Effector CD8-positive, alpha-beta T cell (primary cell): ENCODE measurements around the gene VIL1.

ENCODE experiments used
- DNase-seq: peaks from one replicate; lab custom pipeline; 2025; lab: John Stamatoyannopoulos, UW

Gene VIL1

DNA sequence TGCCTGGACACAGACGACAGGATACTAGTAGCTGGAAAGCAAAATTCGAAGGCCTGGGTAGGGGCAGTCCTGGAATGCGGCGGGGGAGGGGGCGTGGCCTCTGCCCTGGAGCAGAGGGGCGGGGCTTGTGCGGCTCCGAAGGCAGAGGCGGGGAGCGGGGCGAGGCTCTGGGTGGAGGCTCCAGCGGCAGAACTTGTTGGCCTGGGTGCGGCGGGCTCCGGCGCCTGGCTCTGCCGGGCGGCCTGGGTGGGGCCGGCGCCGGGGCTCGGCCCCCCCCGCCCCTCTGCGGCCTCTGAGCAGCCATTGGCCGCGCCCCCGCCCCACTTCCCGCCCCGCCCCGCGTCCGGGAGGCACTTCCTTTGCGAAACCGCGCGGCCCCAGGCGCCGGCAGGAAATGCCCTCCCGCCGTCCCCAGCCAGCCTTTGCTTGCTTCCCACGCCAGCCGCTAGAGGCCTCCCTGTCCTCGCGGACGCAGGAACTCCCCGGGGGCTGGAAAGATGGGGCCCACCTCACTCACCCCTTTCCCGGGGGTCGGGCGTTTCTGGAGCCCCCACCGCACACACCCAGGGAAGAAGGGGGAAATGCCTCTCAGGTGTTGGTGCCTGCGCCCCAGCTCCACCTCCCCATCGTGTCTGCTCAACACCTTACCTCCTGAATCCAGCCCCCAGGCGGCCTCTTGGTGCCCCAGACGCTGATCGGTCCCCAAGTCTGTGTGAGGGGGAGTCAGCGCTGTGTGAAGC is 12.5 kb upstream of the VIL1 start:
- peak; percentile 78 for DNase-seq

GRCh38 chr2:218406949-218407618 is 11.8 kb upstream of the VIL1 start:
- peak; percentile 54 for DNase-seq

DNA sequence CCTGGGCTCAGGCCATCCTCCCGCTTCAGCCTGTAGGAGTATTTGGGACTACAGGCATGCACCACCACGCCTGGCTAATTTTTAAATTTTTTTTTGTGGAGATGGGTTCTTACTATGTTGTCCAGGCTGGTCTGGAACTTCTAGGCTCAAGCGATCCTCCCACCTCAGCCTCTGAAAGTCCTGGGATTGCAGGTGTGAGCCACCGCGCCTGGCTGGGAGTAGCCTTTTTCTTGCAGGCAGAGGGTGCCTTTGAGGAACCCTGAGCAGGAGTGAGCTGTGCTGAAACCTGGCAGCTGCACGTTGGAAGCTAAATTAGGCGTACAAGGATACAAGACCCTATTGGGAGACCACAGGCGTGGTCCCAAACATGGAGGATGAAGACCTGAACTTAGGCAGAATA is 11.2 kb upstream of the VIL1 start:
- DNase-seq = no peak

DNA sequence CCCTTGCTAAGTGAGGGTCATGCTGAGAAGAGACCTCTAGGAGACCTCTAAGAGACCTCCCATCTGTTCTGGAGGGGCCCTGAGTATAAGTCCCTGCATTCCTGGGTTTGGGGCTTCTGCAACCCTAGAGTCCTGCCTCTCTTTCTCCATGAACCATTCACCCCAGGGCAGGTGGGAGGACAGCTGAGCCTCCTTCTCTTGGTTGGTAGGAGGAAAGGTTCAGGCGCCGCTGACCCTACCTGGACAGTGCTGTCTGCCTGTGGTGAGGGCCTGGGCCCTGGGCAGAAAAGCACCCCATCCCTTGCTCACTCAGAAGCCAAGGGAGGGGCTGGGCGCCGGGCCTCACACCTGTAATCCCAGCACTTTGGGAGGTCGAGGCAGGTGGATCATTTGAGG is 604 bp upstream of the VIL1 start:
- DNase-seq = no peak

- DNase-seq = no peak
These were observed 800 bp downstream of the VIL1 start for GRCh38 chr2:218419630-218420216.

DNA sequence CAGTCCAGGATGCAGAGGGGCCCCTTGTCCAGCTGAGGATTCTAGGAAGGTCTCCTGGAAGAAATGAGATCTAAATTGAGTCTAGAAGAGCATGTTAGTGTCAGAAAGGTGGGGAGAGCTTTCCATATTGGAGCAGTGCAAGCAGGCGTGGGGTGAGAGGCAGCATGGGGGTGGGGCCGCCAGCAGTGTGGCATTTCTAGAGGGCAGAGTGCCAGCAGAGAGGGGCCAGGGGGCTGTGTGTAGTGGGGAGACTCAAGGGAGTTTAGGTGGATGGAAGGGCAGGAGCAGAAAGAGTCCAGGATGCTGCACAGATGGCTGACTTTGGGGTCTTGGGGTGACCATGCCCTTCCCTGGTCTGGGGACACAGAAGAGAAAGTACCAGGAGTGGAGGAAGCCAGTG is 2.1 kb downstream of the VIL1 start:
- no peak for DNase-seq

GRCh38 chr2:218422403-218423086 is 3.6 kb downstream of the VIL1 start:
- DNase-seq = no peak

- no peak for DNase-seq
These were observed 4.7 kb downstream of the VIL1 start for GRCh38 chr2:218423584-218423983.

DNA sequence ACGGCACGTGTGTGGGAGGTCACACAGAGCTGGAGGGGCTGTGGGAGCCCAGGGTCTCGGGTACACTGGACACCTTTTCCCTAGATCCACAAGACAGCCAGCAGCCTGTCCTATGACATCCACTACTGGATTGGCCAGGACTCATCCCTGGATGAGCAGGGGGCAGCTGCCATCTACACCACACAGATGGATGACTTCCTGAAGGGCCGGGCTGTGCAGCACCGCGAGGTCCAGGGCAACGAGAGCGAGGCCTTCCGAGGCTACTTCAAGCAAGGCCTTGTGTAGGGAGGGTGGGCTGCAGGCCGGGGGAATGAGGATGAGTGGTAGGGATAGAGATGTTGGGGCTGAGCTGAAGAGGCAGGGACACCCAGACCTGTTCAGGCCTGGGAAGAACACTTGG is 6.6 kb downstream of the VIL1 start:
- no peak for DNase-seq

DNA sequence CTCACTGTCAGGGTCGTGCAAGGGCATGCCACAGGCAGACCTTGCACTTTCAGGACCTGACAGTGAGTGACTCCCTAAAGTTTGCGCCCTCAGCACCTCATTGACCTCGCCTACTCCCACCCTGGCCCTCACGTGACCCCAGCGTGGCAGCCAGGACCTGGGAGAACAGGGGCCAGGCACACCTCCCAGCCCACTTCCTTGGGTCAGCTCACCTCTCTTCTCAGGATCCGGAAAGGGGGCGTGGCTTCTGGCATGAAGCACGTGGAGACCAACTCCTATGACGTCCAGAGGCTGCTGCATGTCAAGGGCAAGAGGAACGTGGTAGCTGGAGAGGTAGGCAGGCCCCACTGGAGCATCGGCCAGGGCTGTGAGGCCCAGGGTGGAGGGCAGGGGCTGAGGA is 8.8 kb downstream of the VIL1 start:
- no peak for DNase-seq

- DNase-seq = no peak
These were observed 10.1 kb downstream of the VIL1 start for GRCh38 chr2:218428846-218429558.

GRCh38 chr2:218429911-218430692 is 11.2 kb downstream of the VIL1 start:
- DNase-seq = no peak

DNA sequence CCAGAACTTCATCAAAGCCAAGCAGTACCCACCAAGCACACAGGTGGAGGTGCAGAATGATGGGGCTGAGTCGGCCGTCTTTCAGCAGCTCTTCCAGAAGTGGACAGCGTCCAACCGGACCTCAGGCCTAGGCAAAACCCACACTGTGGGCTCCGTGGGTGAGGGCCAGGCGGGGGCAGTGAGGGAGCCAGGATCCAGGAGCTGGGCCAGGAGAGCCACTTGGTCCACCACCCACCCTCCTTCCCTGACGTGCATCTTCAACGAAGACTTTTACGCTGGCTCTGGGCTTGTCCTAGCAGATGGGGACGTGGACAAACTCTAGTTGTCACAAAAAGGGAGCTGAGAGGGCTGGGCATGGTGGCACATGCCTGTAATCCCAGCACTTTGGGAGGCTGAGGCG is 11.8 kb downstream of the VIL1 start:
- no peak for DNase-seq

- DNase-seq = no peak
These were observed 13.0 kb downstream of the VIL1 start for GRCh38 chr2:218431878-218432277.

- no peak for DNase-seq
These were observed 13.9 kb downstream of the VIL1 start for GRCh38 chr2:218432676-218433365.

DNA sequence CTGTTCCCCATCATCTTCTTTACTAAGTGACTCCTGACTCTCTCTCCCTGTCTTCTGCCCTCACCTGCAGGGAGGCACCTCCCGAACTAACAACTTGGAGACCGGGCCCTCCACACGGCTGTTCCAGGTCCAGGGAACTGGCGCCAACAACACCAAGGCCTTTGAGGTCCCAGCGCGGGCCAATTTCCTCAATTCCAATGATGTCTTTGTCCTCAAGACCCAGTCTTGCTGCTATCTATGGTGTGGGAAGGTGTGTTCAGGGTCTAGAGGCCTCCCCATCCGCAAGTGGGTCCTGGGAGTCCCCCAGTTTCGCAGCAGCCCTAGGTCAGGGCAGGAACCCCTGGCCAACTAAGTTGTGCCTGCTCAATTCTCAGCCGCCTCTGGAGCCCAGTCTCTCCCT is 15.5 kb downstream of the VIL1 start:
- DNase-seq = no peak

GRCh38 chr2:218435003-218435982 is 16.4 kb downstream of the VIL1 start:
- DNase-seq = no peak

DNA sequence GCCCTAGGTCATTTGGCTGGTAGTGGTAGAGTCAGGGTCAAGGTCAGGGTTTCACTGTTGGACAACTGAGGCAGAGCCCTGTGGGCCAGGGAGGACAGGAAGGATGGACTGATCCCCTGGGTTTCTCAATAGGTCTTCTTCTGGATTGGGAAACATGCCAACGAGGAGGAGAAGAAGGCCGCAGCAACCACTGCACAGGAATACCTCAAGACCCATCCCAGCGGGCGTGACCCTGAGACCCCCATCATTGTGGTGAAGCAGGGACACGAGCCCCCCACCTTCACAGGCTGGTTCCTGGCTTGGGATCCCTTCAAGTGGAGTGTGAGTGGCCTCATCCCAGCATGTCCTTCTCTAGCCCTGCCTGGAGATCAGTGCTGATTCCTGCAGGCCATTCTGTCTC is 18.1 kb downstream of the VIL1 start:
- DNase-seq = no peak

DNA sequence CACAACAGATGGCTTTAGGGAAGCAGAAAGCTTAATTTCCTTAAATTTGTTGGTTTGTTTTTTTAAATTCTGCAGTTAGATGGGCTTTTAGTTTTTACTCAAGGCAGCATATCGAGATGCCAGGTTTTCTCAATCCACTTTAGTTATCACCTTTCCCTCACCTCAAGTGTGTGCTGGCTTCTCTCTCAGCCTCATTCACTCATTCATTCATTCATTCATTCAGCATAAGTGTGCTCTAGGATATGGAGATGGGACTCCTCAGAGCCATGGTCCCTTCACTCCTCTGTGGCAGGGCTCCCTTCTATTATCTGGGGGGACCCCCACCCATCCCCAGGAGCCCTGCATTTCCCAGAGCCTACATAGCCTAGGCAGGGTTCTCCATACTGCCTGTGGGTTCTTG is 19.0 kb downstream of the VIL1 start:
- no peak for DNase-seq

DNA sequence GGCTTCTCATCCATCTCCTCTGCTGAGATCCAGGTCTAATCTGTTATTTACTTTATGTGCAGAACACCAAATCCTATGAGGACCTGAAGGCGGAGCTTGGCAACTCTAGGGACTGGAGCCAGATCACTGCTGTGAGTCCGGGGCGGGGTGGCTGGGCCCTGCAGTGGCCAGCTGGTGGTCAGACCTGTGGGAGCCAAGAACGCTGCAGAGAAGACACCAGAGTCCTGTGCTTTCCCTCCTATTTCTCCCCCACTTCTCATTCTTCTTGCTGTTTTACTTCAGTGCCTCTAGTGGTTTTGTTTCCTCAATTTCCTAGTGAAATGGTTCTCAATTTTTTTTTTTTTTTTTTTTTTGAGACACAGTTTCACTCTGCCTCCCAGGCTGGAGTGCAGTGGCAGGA is 19.7 kb downstream of the VIL1 start:
- no peak for DNase-seq
